HepG2 (cell line): ENCODE measurements around the gene ISLR. TPM values are rescaled to one million over a fixed set of nuclear protein-coding genes. Genes with fewer than 3 reads are reported as not detected.
A peak's percentile ranks its signal among the peaks of the same experiment; 100 is the strongest.

ENCODE experiments used
- ATAC-seq: fragments of 200-7000 bp; cut with Tn5 transposase; 3 replicates; pipeline ENCODE4 v1.9.1; 2020; ENCODE audit warnings: mild to moderate bottlenecking, moderate library complexity
- BruUV-seq: library from RNA; stranded (reverse); fragments of 400-500 nt; replicated peaks from 2 replicates; lab custom pipeline; 2021; lab: Mats Ljungman, UMichigan
- CTCF ChIA-PET: fragments of 300-600 bp; formaldehyde crosslinking; extraction: SDS; loops from one replicate; lab custom pipeline; 2021; ENCODE audit warnings: low total read pairs, inconsistent platforms, low intra/inter-chr PET ratio; lab: Yijun Ruan, JAX
- POLR2A ChIA-PET: fragments of 350-600 bp; sonication (Branson Sonifier 250); formaldehyde crosslinking; loops from one replicate; lab custom pipeline; 2020; ENCODE audit warnings: antibody characterized with exemption, inconsistent platforms; lab: Yijun Ruan, JAX
- DNase-seq: peaks from one replicate; pipeline ENCODE4 v3.0.0-alpha.2; 2015; ENCODE audit warnings: low spot score
- FAIRE-seq: peaks from 3 replicates; lab custom pipeline; 2011; peaks lifted over from hg19 to GRCh38; lab: Jason Lieb, UNC
- H2AFZ ChIP-seq: one replicate; pipeline ENCODE4 v1.6.1; 2011; ENCODE audit warnings: low read length, inconsistent platforms
- H3K27ac ChIP-seq: fragments of 300-600 bp; 3 replicates; pipeline ENCODE4 v1.8.0; 2011; ENCODE audit warnings: mixed run types, mild to moderate bottlenecking, mixed read lengths, low read length, inconsistent platforms; ENCODE audit not compliant: insufficient read depth; ENCODE audit errors: extremely low read length
- H3K27me3 ChIP-seq, 2 experiments: fragments of 200-600 bp in 1 of 2; 2 replicates in 1 of 2; 3 replicates in 1 of 2; pipeline versions ENCODE4 v1.6.0 to v1.8.0; 2011; ENCODE audit warnings: low read length in 2 of 2, mild to moderate bottlenecking in 2 of 2, moderate library complexity in 2 of 2, inconsistent platforms in 1 of 2; ENCODE audit not compliant: insufficient read depth in 2 of 2, control insufficient read depth in 1 of 2
- H3K36me3 ChIP-seq, 2 experiments: fragments of 200-600 bp in 1 of 2; replicated peaks in 1 of 2; 2 replicates in 1 of 2; 3 replicates in 1 of 2; pipeline versions ENCODE4 v1.5.1 to v1.8.0; 2011; ENCODE audit warnings: low read length in 2 of 2, inconsistent platforms in 1 of 2; ENCODE audit not compliant: insufficient read depth in 2 of 2, control insufficient read depth in 1 of 2
- H3K4me1 ChIP-seq: 2 replicates; pipeline ENCODE4 v1.5.1; 2012; ENCODE audit warnings: low read length, inconsistent platforms; ENCODE audit not compliant: insufficient read depth
- H3K4me2 ChIP-seq: 2 replicates; pipeline ENCODE4 v1.6.0; 2011; ENCODE audit warnings: low read depth, low read length, inconsistent platforms
- H3K4me3 ChIP-seq, 3 experiments: fragments of 200-600 bp in 1 of 3; sonication (generic), shearing (Covaris generic) in 1 of 3; replicated peaks in 1 of 3; 2 replicates each; pipeline ENCODE4 v1.5.1; 2011 to 2016; ENCODE audit warnings: low read length in 3 of 3, inconsistent platforms in 2 of 3, low read depth in 2 of 3, mild to moderate bottlenecking in 2 of 3, control low read depth in 1 of 3, mixed read lengths in 1 of 3; ENCODE audit not compliant: insufficient read depth in 1 of 3
- H3K79me2 ChIP-seq: one replicate; pipeline ENCODE4 v1.6.1; 2011; ENCODE audit warnings: low read length, inconsistent platforms; ENCODE audit not compliant: insufficient read depth
- H3K9ac ChIP-seq: 2 replicates; pipeline ENCODE4 v1.6.0; 2011; ENCODE audit warnings: mild to moderate bottlenecking, low read depth, low read length, inconsistent platforms; ENCODE audit not compliant: insufficient read depth
- H3K9me3 ChIP-seq: 2 replicates; pipeline ENCODE4 v1.5.1; 2012; ENCODE audit warnings: mild to moderate bottlenecking, low read length
- H4K20me1 ChIP-seq: 2 replicates; pipeline ENCODE4 v1.6.0; 2011; ENCODE audit warnings: inconsistent platforms, mild to moderate bottlenecking, low read length, moderate library complexity; ENCODE audit not compliant: insufficient read depth
- ADNP ChIP-seq: sonication (generic); formaldehyde crosslinking; IDR thresholded peaks from 2 replicates; pipeline ENCODE4 v1.4.0; 2020; ENCODE audit warnings: missing genetic modification reagents
- HDAC1 ChIP-seq: sonication (generic); formaldehyde crosslinking; IDR thresholded peaks from 2 replicates; pipeline ENCODE4 v1.5.1; 2020; ENCODE audit warnings: mild to moderate bottlenecking, missing genetic modification reagents
- KLF13 ChIP-seq: sonication (generic); formaldehyde crosslinking; IDR thresholded peaks from 2 replicates; pipeline ENCODE4 v1.4.0; 2020; ENCODE audit warnings: mild to moderate bottlenecking, missing genetic modification reagents
- MLLT10 ChIP-seq: sonication (generic); formaldehyde crosslinking; IDR thresholded peaks from 2 replicates; pipeline ENCODE4 v1.4.0; 2020; ENCODE audit warnings: missing genetic modification reagents
- NAIF1 ChIP-seq: sonication (generic); formaldehyde crosslinking; IDR thresholded peaks from 2 replicates; pipeline ENCODE4 v1.5.0; 2020; ENCODE audit warnings: mild to moderate bottlenecking, missing genetic modification reagents, borderline replicate concordance
- NCOA1 ChIP-seq: sonication (generic); formaldehyde crosslinking; IDR thresholded peaks from 2 replicates; pipeline ENCODE4 v1.9.0; 2021; ENCODE audit warnings: missing genetic modification reagents
- RXRA ChIP-seq: sonication (generic); formaldehyde crosslinking; IDR thresholded peaks from 2 replicates; pipeline ENCODE4 v1.5.1; 2020; ENCODE audit warnings: missing genetic modification reagents
- SOX13 ChIP-seq, 3 experiments: fragments of 450-650 bp in 1 of 3; sonication (generic) in 1 of 3; formaldehyde crosslinking in 1 of 3; IDR thresholded peaks in 2 of 3; conservative IDR thresholded peaks in 1 of 3; 2 replicates each; pipeline versions ENCODE4 v1.5.0 to v1.6.1; 2016 to 2020; ENCODE audit warnings: antibody characterized with exemption in 1 of 3, mild to moderate bottlenecking in 1 of 3, missing compliant biosample characterization in 1 of 3, missing genetic modification reagents in 1 of 3, moderate library complexity in 1 of 3
- SOX6 ChIP-seq, 2 experiments: fragments of 450-650 bp in 1 of 2; sonication (generic) in 1 of 2; formaldehyde crosslinking in 1 of 2; IDR thresholded peaks; 2 replicates each; pipeline versions ENCODE4 v1.4.0 to v1.6.1; 2017 to 2020; ENCODE audit warnings: antibody characterized with exemption in 1 of 2, mild to moderate bottlenecking in 1 of 2, missing genetic modification reagents in 1 of 2
- SYNCRIP ChIP-seq: fragments of 200-400 bp; formaldehyde crosslinking; IDR thresholded peaks from 2 replicates; pipeline ENCODE4 v1.6.1; 2018; ENCODE audit warnings: mild to moderate bottlenecking, low read depth, low read length; ENCODE audit not compliant: insufficient read depth
- TAF15 ChIP-seq: fragments of 200-400 bp; formaldehyde crosslinking; IDR thresholded peaks from one replicate; pipeline ENCODE4 v1.6.1; 2018; ENCODE audit warnings: mild to moderate bottlenecking, low read depth, low read length; ENCODE audit not compliant: poor library complexity, severe bottlenecking
- XRCC5 ChIP-seq: fragments of 200-400 bp; formaldehyde crosslinking; optimal IDR thresholded peaks from 2 replicates; pipeline ENCODE3; 2017; ENCODE audit warnings: mild to moderate bottlenecking, low read length
- ZNF251 ChIP-seq: sonication (generic); formaldehyde crosslinking; IDR thresholded peaks from 2 replicates; pipeline ENCODE4 v1.9.0; 2021; ENCODE audit warnings: mild to moderate bottlenecking, missing genetic modification reagents
- ZSCAN22 ChIP-seq: sonication (generic); formaldehyde crosslinking; IDR thresholded peaks from 2 replicates; pipeline ENCODE4 v1.4.0; 2020; ENCODE audit warnings: mild to moderate bottlenecking, missing genetic modification reagents
- WGBS: methylation state at CpG from one replicate; pipeline ENCODE4 v1.1.6; 2017; ENCODE audit warnings: low lambda C conversion rate; 5-methylcytosine and 5-hydroxymethylcytosine counted together
- in situ Hi-C: cut with HindIII; loops from 2 replicates; pipeline ENCODE4 v1.10.0; 2017; ENCODE audit warnings: low pct_unique_long_range_greater_than_20kb; ENCODE audit not compliant: extremely low pct_ligation_motif_present
- intact Hi-C: fragments of 100-400 bp; cut with micrococcal nuclease; formaldehyde crosslinking; loops from one replicate; pipeline ENCODE4 v1.10.0; 2022; ENCODE audit not compliant: unreplicated experiment
- polyA plus RNA-seq, 8 experiments: library from polyadenylated mRNA; depleted of rRNA in 3 of 8; stranded (reverse) in 7 of 8; unstranded in 1 of 8; fragments of >200 nt; fragmentation: Illumina TruSeq in 4 of 8; extraction: Trizol in 4 of 8; gene quantifications; 2 replicates each; pipeline versions ENCODE4 v1.2.1 to v1.2.3, GENCODE V29; 2011 to 2016; ENCODE audit warnings: low read depth in 4 of 8, missing spikeins in 1 of 8, mixed read lengths in 1 of 8; ENCODE audit not compliant: insufficient read depth in 1 of 8
- total RNA-seq, 5 experiments: library from RNA; depleted of rRNA; stranded (reverse); fragments of >200 nt; fragmentation: Illumina TruSeq; extraction: Trizol; gene quantifications; 2 replicates each; pipeline ENCODE4 v1.2.3, GENCODE V29; 2016; ENCODE audit warnings: low read depth in 1 of 5
- TF ChIP-seq, protein P1 (sequence below): sonication (generic); formaldehyde crosslinking; IDR thresholded peaks from 2 replicates; pipeline ENCODE4 v1.8.1; 2023; ENCODE audit warnings: missing genetic modification reagents, inconsistent platforms, borderline replicate concordance
- TF ChIP-seq, protein P2 (sequence below): sonication (generic); formaldehyde crosslinking; IDR thresholded peaks from 2 replicates; pipeline ENCODE4 v1.4.0; 2020; ENCODE audit warnings: mild to moderate bottlenecking, missing genetic modification reagents

ISLR gene
- total and polyA plus RNA-seq, 2 of the 13 experiments (the other 11 are each of a cell fraction or from before 2014, with no cell fraction given), result not detected

DNA sequence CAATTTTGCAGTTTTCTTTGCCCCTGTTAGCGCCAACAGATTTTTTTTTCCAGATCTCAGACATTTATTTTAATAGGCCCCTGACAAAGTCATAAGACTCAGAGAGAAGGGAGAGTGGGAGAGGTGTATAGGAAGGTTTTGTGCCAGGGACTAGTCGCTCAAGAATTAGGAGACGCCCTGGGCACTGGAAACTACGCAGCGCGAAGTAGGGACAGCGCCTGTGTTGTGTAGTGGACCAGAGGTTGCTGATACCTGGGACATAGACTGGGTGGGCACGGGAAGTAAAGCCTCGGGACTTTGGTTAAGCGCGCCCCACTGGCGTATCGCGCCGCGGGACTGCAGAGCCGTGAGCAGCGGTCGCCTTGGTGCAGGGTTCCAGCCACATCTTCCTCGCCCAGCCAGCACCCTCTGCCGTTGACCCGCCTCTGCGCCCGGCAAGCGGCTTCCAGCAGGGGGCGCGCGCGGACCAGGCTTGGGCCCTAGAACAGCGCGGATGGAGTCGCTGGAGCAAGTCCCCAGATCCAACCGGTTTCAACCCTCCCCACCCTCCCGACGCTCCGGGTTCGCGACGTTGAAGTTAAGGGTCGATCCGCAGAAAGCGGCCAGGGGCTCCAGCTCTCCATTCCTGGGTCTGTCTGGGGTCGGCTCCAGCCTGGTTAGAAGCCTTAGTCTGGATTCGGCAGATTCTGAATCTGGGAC lies 46.1 kb upstream of the ISLR start (continued):
- TF ChIP-seq ZSCAN22 (CRISPR knock-in tag), result no peak
- no peak for TF ChIP-seq TAF15
- no peak for TF ChIP-seq ZNF251
- TF ChIP-seq XRCC5, result peak; percentile 81
- no peak for TF ChIP-seq MLLT10 (CRISPR knock-in tag)
- TF ChIP-seq RXRA (CRISPR knock-in tag), result 0 out of 2 replicates have a peak, but pooled peaks have one; percentile 44
- no peak for TF ChIP-seq HDAC1 (CRISPR knock-in tag)

GRCh38 chr15:74127954-74128784 lies 45.3 kb upstream of the ISLR start:
- Histone ChIP-seq H3K36me3 (no peaks in the 10 kb centered on the region), H3K27ac (no peak overlapping the region), H3K27me3 (peaks cover 10 to 54% of the 10 kb centered on the region in 2 experiments; a peak in 4 of 5 replicates), H3K79me2 (no peaks in the 10 kb centered on the region), H4K20me1 (0 out of 2 replicates have a peak, but pooled peaks cover 2% of the 10 kb centered on the region), H3K9me3 (no peaks in the 10 kb centered on the region), H2AFZ (no peak overlapping the region), H3K4me1 (no peaks in the 10 kb centered on the region), H3K4me3 (no peak overlapping the region), H3K4me2 (peak overlapping the region; percentile 18; the same call in 1 of the 2 replicates), H3K9ac (no peak overlapping the region)
- in situ Hi-C loops (loop anchor here (5.0 kb wide), 1 partner anchor 179 kb away; no protein-coding TSS in a partner anchor), intact Hi-C loops (loop anchor here (1.0 kb wide), 2 partner anchors 175 to 192 kb away; no protein-coding TSS in a partner anchor)
- ATAC-seq, result no peak
- 13% methylated on average over 28 of the region's 53 CpGs for WGBS
- no peak for FAIRE-seq
- no TSS peak for BruUV-seq
- DNase-seq, result no peak
- CTCF ChIA-PET, result interaction anchor here (1.1 to 3.1 kb wide), 4 partner anchors 174 to 195 kb away, joined by 4 to 19 read pairs (median 12); no protein-coding TSS in a partner anchor
- POLR2A ChIA-PET, result no interaction called here
- TF ChIP-seq SYNCRIP, result no peak
- no peak for TF ChIP-seq ADNP
- TF ChIP-seq, protein P1, sequence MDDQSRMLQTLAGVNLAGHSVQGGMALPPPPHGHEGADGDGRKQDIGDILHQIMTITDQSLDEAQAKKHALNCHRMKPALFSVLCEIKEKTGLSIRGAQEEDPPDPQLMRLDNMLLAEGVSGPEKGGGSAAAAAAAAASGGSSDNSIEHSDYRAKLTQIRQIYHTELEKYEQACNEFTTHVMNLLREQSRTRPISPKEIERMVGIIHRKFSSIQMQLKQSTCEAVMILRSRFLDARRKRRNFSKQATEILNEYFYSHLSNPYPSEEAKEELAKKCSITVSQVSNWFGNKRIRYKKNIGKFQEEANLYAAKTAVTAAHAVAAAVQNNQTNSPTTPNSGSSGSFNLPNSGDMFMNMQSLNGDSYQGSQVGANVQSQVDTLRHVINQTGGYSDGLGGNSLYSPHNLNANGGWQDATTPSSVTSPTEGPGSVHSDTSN (CRISPR knock-in tag), result no peak
- no peak for TF ChIP-seq SOX6 (IDR thresholded peaks at IDR 0.05)
- no peak for TF ChIP-seq SOX6 (CRISPR knock-in tag; IDR thresholded peaks at IDR 0.05)
- TF ChIP-seq, protein P2, sequence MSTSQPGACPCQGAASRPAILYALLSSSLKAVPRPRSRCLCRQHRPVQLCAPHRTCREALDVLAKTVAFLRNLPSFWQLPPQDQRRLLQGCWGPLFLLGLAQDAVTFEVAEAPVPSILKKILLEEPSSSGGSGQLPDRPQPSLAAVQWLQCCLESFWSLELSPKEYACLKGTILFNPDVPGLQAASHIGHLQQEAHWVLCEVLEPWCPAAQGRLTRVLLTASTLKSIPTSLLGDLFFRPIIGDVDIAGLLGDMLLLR (CRISPR knock-in tag), result no peak
- no peak for TF ChIP-seq KLF13
- TF ChIP-seq SOX13 (IDR thresholded peaks at IDR 0.05), result no peak
- TF ChIP-seq SOX13 (CRISPR knock-in tag; conservative IDR thresholded peaks at IDR 0.05 in 1 of 2, IDR thresholded peaks at IDR 0.05 in 1 of 2), result no peak
- TF ChIP-seq NCOA1, result no peak
- TF ChIP-seq NAIF1 (CRISPR knock-in tag), result no peak
